Astrocyte (in vitro differentiated cells and primary cell): ENCODE results near the gene NDRG4.

Experiments
- EZH2 ChIP-seq: IDR thresholded peaks from 2 replicates; pipeline ENCODE4 v1.6.1; 2012; ENCODE audit warnings: mild to moderate bottlenecking, low read length, inconsistent platforms; ENCODE audit not compliant: insufficient read depth
- TF ChIP-seq, protein P1 (sequence below): IDR thresholded peaks from 2 replicates; pipeline ENCODE4 v1.5.1; 2011; ENCODE audit warnings: low read depth, mild to moderate bottlenecking, inconsistent platforms, low read length, moderate library complexity; ENCODE audit not compliant: insufficient read depth

DNA sequence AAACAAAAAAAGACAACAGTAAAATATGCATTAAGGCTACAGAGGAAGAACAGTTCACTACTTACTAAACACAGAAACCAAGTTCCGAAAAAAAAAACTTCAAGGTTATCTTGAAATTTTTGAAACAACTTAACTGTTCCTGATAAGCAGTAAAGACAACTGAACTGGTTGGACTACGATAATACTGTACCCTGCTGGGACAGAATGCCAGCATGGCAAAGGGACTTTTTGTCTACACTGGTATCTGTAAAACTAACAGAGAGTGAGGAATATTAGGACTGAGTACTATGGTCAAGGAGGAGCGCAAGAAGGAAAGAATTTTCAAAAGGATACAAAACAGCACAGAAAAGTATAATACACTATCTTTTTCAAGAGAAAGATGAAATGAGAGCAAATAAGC is 35.2 kb downstream of the NDRG4 start:
- no peak for TF ChIP-seq EZH2
- TF ChIP-seq, protein P1, sequence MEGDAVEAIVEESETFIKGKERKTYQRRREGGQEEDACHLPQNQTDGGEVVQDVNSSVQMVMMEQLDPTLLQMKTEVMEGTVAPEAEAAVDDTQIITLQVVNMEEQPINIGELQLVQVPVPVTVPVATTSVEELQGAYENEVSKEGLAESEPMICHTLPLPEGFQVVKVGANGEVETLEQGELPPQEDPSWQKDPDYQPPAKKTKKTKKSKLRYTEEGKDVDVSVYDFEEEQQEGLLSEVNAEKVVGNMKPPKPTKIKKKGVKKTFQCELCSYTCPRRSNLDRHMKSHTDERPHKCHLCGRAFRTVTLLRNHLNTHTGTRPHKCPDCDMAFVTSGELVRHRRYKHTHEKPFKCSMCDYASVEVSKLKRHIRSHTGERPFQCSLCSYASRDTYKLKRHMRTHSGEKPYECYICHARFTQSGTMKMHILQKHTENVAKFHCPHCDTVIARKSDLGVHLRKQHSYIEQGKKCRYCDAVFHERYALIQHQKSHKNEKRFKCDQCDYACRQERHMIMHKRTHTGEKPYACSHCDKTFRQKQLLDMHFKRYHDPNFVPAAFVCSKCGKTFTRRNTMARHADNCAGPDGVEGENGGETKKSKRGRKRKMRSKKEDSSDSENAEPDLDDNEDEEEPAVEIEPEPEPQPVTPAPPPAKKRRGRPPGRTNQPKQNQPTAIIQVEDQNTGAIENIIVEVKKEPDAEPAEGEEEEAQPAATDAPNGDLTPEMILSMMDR: no peak
